OCI-LY1 (cell line): ENCODE results near the gene TMEM161B.

Source experiments
- H2AFZ ChIP-seq: fragments of 200-600 bp; sonication (generic), shearing (Covaris generic); 2 replicates; pipeline ENCODE4 v1.6.0; 2014; ENCODE audit warnings: antibody characterized with exemption, mild to moderate bottlenecking, low read length
- H3F3A ChIP-seq: fragments of 200-600 bp; sonication (generic), shearing (Covaris generic); 2 replicates; pipeline ENCODE4 v1.6.0; 2014; ENCODE audit warnings: mild to moderate bottlenecking, antibody characterized with exemption, low read length, moderate library complexity; ENCODE audit not compliant: insufficient read depth
- H3K27ac ChIP-seq: fragments of 200-600 bp; sonication (generic); 2 replicates; pipeline ENCODE4 v1.5.1; 2014; ENCODE audit warnings: low read length, mixed run types, mild to moderate bottlenecking, low read depth; ENCODE audit not compliant: poor library complexity, severe bottlenecking
- H3K27me3 ChIP-seq: fragments of 200-600 bp; sonication (generic); 2 replicates; pipeline ENCODE4 v1.6.0; 2014; ENCODE audit warnings: antibody characterized with exemption, mild to moderate bottlenecking, low read length, moderate library complexity; ENCODE audit not compliant: insufficient read depth
- H3K36me3 ChIP-seq: fragments of 200-600 bp; sonication (generic); 2 replicates; pipeline ENCODE4 v1.6.1; 2014; ENCODE audit warnings: mild to moderate bottlenecking, antibody characterized with exemption, low read length, moderate library complexity, mixed read lengths; ENCODE audit not compliant: insufficient read depth
- H3K4me1 ChIP-seq: fragments of 200-600 bp; sonication (generic); 2 replicates; pipeline ENCODE4 v1.5.1; 2014; ENCODE audit warnings: mild to moderate bottlenecking, low read length, moderate library complexity; ENCODE audit not compliant: insufficient read depth, severe bottlenecking
- H3K4me2 ChIP-seq: fragments of 200-600 bp; sonication (generic), shearing (Covaris generic); 2 replicates; pipeline ENCODE4 v1.6.1; 2014; ENCODE audit warnings: low read length
- H3K4me3 ChIP-seq: fragments of 200-600 bp; sonication (generic); 2 replicates; pipeline ENCODE4 v1.5.1; 2014; ENCODE audit warnings: low read length, low read depth, mild to moderate bottlenecking, mixed read lengths; ENCODE audit not compliant: poor library complexity, severe bottlenecking
- H3K79me2 ChIP-seq: fragments of 200-600 bp; shearing (Covaris generic); 2 replicates; pipeline ENCODE4 v1.6.1; 2016; ENCODE audit warnings: mixed run types, low read length, mixed read lengths; ENCODE audit not compliant: insufficient read depth
- H3K9ac ChIP-seq: fragments of 200-600 bp; sonication (generic), shearing (Covaris generic); 2 replicates; pipeline ENCODE4 v1.6.1; 2014; ENCODE audit warnings: mild to moderate bottlenecking, low read length, mixed read lengths
- H3K9me2 ChIP-seq: fragments of 200-600 bp; sonication (generic), shearing (Covaris generic); 2 replicates; pipeline ENCODE4 v1.6.1; 2014; ENCODE audit warnings: low read depth, mild to moderate bottlenecking, low read length, mixed read lengths
- H3K9me3 ChIP-seq: fragments of 200-600 bp; shearing (Covaris generic); 2 replicates; pipeline ENCODE4 v1.6.1; 2014; ENCODE audit warnings: low read length, mixed read lengths
- H4K20me1 ChIP-seq: fragments of 200-600 bp; sonication (generic), shearing (Covaris generic); 2 replicates; pipeline ENCODE4 v1.6.0; 2016; ENCODE audit warnings: mild to moderate bottlenecking, low read length; ENCODE audit not compliant: insufficient read depth
- EZH2 ChIP-seq: fragments of 200-600 bp; sonication (generic), shearing (Covaris generic); IDR thresholded peaks from 2 replicates; pipeline ENCODE4 v1.8.0; 2017; ENCODE audit warnings: borderline replicate concordance, mixed run types, mild to moderate bottlenecking, antibody characterized with exemption, low read length, moderate library complexity, mixed read lengths
- TF ChIP-seq, protein P1 (sequence below): fragments of 200-600 bp; sonication (generic), shearing (Covaris generic); IDR thresholded peaks from 2 replicates; pipeline ENCODE4 v1.5.1; 2017; ENCODE audit warnings: mild to moderate bottlenecking, antibody characterized with exemption, low read length, moderate library complexity, mixed read lengths

The TMEM161B gene

GRCh38 chr5:88279584-88279983, 10.9 kb upstream of the TMEM161B start:
- no peaks in the 10 kb centered on the region for H3K9me2 ChIP-seq
- H3K27ac ChIP-seq: no peak overlapping the region
- H3F3A ChIP-seq: no peaks in the 10 kb centered on the region
- H3K27me3 ChIP-seq: no peaks in the 10 kb centered on the region
- H3K4me1 ChIP-seq: no peaks in the 10 kb centered on the region
- no peak overlapping the region for H2AFZ ChIP-seq
- no peak overlapping the region for H3K4me3 ChIP-seq
- no peaks in the 10 kb centered on the region for H3K9me3 ChIP-seq
- H3K9ac ChIP-seq: no peak overlapping the region
- H3K36me3 ChIP-seq: peaks cover 46% of the 10 kb centered on the region
- H4K20me1 ChIP-seq: no peaks in the 10 kb centered on the region
- no peak overlapping the region for H3K4me2 ChIP-seq
- H3K79me2 ChIP-seq: no peaks in the 10 kb centered on the region
- TF ChIP-seq, protein P1, sequence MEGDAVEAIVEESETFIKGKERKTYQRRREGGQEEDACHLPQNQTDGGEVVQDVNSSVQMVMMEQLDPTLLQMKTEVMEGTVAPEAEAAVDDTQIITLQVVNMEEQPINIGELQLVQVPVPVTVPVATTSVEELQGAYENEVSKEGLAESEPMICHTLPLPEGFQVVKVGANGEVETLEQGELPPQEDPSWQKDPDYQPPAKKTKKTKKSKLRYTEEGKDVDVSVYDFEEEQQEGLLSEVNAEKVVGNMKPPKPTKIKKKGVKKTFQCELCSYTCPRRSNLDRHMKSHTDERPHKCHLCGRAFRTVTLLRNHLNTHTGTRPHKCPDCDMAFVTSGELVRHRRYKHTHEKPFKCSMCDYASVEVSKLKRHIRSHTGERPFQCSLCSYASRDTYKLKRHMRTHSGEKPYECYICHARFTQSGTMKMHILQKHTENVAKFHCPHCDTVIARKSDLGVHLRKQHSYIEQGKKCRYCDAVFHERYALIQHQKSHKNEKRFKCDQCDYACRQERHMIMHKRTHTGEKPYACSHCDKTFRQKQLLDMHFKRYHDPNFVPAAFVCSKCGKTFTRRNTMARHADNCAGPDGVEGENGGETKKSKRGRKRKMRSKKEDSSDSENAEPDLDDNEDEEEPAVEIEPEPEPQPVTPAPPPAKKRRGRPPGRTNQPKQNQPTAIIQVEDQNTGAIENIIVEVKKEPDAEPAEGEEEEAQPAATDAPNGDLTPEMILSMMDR: no peak
- no peak for TF ChIP-seq EZH2

DNA sequence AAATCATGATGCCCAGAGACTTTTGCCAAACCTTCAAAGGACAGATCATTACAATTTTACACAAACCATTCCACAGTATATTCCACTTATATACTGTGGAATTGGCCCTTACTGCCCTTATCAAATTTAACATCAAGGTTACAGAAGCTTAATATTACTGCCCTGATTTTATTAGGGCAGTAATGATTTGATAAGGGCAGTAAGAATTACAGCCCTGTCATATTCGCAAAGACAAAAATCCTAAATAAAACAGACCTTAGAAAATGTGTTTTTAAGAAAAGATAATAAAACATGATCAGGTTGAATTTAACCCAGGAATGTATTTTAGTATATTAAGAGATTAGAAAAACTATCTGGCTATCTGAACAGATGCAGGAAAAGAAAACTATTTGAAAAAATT, 7.7 kb upstream of the TMEM161B start:
- Histone ChIP-seq H3K9ac (no peak overlapping the region), H3K79me2 (peaks cover 5% of the 10 kb centered on the region; the same call in 1 of the 2 replicates), H3K36me3 (peaks cover 66% of the 10 kb centered on the region), H3F3A (no peaks in the 10 kb centered on the region), H3K9me3 (no peaks in the 10 kb centered on the region), H3K9me2 (no peaks in the 10 kb centered on the region), H3K27me3 (no peaks in the 10 kb centered on the region), H2AFZ (no peak overlapping the region), H3K4me2 (no peak overlapping the region), H3K27ac (no peak overlapping the region), H3K4me3 (no peak overlapping the region), H4K20me1 (0 out of 2 replicates have a peak, but pooled peaks cover 3% of the 10 kb centered on the region), H3K4me1 (peaks cover 4% of the 10 kb centered on the region)
- TF ChIP-seq EZH2: no peak
- TF ChIP-seq, protein P1: no peak

DNA sequence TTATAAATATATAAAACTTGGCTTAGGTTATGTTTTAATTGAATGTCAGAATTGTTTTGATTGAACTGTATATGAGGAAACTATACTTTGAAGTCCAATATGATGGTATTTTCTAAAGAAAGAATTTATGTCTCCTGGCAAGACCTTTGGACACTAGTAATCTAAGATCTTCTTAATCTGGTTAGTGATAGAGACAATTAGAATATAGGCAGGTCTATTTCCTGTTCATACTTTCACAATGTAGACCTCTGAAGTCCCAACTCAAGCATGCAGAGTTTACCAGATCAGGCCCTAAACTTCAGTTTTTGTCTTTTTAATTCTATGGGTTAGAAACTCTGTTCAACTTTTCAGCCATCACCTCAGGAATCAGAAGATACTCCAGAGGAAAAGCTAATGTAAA, 6.9 kb upstream of the TMEM161B start:
- TF ChIP-seq EZH2: no peak
- TF ChIP-seq, protein P1: no peak
- no peak overlapping the region for H3K9ac ChIP-seq
- H3F3A ChIP-seq: no peaks in the 10 kb centered on the region
- no peak overlapping the region for H3K27ac ChIP-seq
- no peaks in the 10 kb centered on the region for H3K9me2 ChIP-seq
- no peak overlapping the region for H3K4me3 ChIP-seq
- H3K4me2 ChIP-seq: no peak overlapping the region
- H2AFZ ChIP-seq: no peak overlapping the region
- H3K36me3 ChIP-seq: peaks cover 74% of the 10 kb centered on the region
- H4K20me1 ChIP-seq: 0 out of 2 replicates have a peak, but pooled peaks cover 3% of the 10 kb centered on the region
- H3K27me3 ChIP-seq: no peaks in the 10 kb centered on the region
- H3K79me2 ChIP-seq: peaks cover 8% of the 10 kb centered on the region; the same call in 1 of the 2 replicates
- H3K4me1 ChIP-seq: peaks cover 12% of the 10 kb centered on the region
- no peaks in the 10 kb centered on the region for H3K9me3 ChIP-seq
